ENCODE results near the gene BCL11B. TPM values are rescaled to one million over a fixed set of nuclear protein-coding genes. Genes with fewer than 3 reads are reported as not detected.

BCL11B gene
- total RNA-seq, 1 experiment from 2014 or later: 80.6 TPM

GRCh38 chr14:99309220-99309766 is 37.3 kb upstream of the BCL11B start:
- no TSS peak for BruUV-seq (replicated peaks)
- no peaks in the 10 kb centered on the region for H3K4me1 ChIP-seq (ENCODE audit: insufficient read depth, low read length, poor library complexity, severe bottlenecking)
- H3K27me3 ChIP-seq (replicated peaks; ENCODE audit: insufficient read depth, low read depth, low read length, poor library complexity): no peaks in the 10 kb centered on the region
- H3K27ac ChIP-seq (ENCODE audit: low read depth, low read length, poor library complexity, severe bottlenecking): no peak overlapping the region
- TF ChIP-seq EZH2 (IDR thresholded peaks at IDR 0.05; ENCODE audit: borderline replicate concordance, low read depth, low read length, poor library complexity, severe bottlenecking): no peak
- TF ChIP-seq CTCF (conservative IDR thresholded peaks at IDR 0.05; ENCODE audit: low read depth, low read length): no peak
- CTCF ChIA-PET: no interaction called here
- intact Hi-C loops (cut with micrococcal nuclease; ENCODE audit: unreplicated experiment): no loop called here
- POLR2A ChIA-PET (ENCODE audit: low non-redundant PET): no interaction called here
- no peak for DNase-seq (ENCODE audit: low spot score)
- no peaks in the 10 kb centered on the region for H3K36me3 ChIP-seq (ENCODE audit: insufficient read depth, low read length, poor library complexity, severe bottlenecking)
- no peak overlapping the region for H3K4me3 ChIP-seq (ENCODE audit: low read depth, low read length, poor library complexity, severe bottlenecking)
- H3K9me3 ChIP-seq (ENCODE audit: low read depth, low read length, poor library complexity, severe bottlenecking): no peaks in the 10 kb centered on the region

GRCh38 chr14:99304208-99304607 is 32.2 kb upstream of the BCL11B start:
- BruUV-seq (replicated peaks): no TSS peak
- no peak for DNase-seq (ENCODE audit: low spot score)
- Histone ChIP-seq H3K9me3 (ENCODE audit: low read depth, low read length, poor library complexity, severe bottlenecking) (no peaks in the 10 kb centered on the region), H3K4me1 (ENCODE audit: insufficient read depth, low read length, poor library complexity, severe bottlenecking) (no peaks in the 10 kb centered on the region), H3K36me3 (ENCODE audit: insufficient read depth, low read length, poor library complexity, severe bottlenecking) (no peaks in the 10 kb centered on the region), H3K27ac (ENCODE audit: low read depth, low read length, poor library complexity, severe bottlenecking) (no peak overlapping the region), H3K4me3 (ENCODE audit: low read depth, low read length, poor library complexity, severe bottlenecking) (no peak overlapping the region), H3K27me3 (replicated peaks; ENCODE audit: insufficient read depth, low read depth, low read length, poor library complexity) (no peaks in the 10 kb centered on the region)
- ChIA-PET CTCF (no interaction called here), POLR2A (ENCODE audit: low non-redundant PET) (no interaction called here)
- intact Hi-C loops (cut with micrococcal nuclease; ENCODE audit: unreplicated experiment): no loop called here
- TF ChIP-seq CTCF (conservative IDR thresholded peaks at IDR 0.05; ENCODE audit: low read depth, low read length): no peak
- no peak for TF ChIP-seq EZH2 (IDR thresholded peaks at IDR 0.05; ENCODE audit: borderline replicate concordance, low read depth, low read length, poor library complexity, severe bottlenecking)

- no peaks in the 10 kb centered on the region for H3K36me3 ChIP-seq (ENCODE audit: insufficient read depth, low read length, poor library complexity, severe bottlenecking)
- intact Hi-C loops (cut with micrococcal nuclease; ENCODE audit: unreplicated experiment): no loop called here
- CTCF ChIA-PET: no interaction called here
- peaks cover 10% of the 10 kb centered on the region for H3K9me3 ChIP-seq (ENCODE audit: low read depth, low read length, poor library complexity, severe bottlenecking)
- H3K4me1 ChIP-seq (ENCODE audit: insufficient read depth, low read length, poor library complexity, severe bottlenecking): no peaks in the 10 kb centered on the region
- BruUV-seq (replicated peaks): no TSS peak
- no peak for TF ChIP-seq EZH2 (IDR thresholded peaks at IDR 0.05; ENCODE audit: borderline replicate concordance, low read depth, low read length, poor library complexity, severe bottlenecking)
- no peak for TF ChIP-seq CTCF (conservative IDR thresholded peaks at IDR 0.05; ENCODE audit: low read depth, low read length)
- H3K27ac ChIP-seq (ENCODE audit: low read depth, low read length, poor library complexity, severe bottlenecking): no peak overlapping the region
- POLR2A ChIA-PET (ENCODE audit: low non-redundant PET): no interaction called here
- no peak overlapping the region for H3K4me3 ChIP-seq (ENCODE audit: low read depth, low read length, poor library complexity, severe bottlenecking)
- no peaks in the 10 kb centered on the region for H3K27me3 ChIP-seq (replicated peaks; ENCODE audit: insufficient read depth, low read depth, low read length, poor library complexity)
- DNase-seq (ENCODE audit: low spot score): no peak
Observed at GRCh38 chr14:99300190-99300589, 28.2 kb upstream of the BCL11B start.

Measured in A673 (cell line).